NCI-H226 (cell line): ENCODE measurements around the gene SLC25A23.

Experiments
- DNase-seq: peaks from one replicate; pipeline ENCODE4 v3.0.0-alpha.2; 2015

The SLC25A23 gene

DNA sequence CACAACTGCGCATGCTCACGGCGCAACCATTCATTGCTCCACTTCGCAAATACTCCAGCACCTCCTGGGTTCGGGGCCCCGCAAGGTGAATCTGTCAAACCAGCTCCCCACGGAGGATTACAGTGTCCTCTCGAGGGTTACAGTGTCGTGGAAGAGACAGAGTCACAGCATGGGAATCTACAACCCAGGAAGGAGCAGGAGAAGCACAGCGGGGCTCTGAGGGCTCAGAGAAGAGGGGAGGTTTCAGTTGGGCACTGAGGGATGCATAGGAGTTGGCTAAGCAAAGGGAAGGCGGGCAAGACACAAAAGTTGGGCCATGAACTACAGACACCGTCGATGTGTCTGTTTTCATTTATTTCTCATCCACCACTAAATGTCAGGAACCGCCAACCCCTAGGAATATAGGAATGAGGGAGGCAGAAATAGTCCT is 65.6 kb downstream of the SLC25A23 start:
- no peak for DNase-seq

DNA sequence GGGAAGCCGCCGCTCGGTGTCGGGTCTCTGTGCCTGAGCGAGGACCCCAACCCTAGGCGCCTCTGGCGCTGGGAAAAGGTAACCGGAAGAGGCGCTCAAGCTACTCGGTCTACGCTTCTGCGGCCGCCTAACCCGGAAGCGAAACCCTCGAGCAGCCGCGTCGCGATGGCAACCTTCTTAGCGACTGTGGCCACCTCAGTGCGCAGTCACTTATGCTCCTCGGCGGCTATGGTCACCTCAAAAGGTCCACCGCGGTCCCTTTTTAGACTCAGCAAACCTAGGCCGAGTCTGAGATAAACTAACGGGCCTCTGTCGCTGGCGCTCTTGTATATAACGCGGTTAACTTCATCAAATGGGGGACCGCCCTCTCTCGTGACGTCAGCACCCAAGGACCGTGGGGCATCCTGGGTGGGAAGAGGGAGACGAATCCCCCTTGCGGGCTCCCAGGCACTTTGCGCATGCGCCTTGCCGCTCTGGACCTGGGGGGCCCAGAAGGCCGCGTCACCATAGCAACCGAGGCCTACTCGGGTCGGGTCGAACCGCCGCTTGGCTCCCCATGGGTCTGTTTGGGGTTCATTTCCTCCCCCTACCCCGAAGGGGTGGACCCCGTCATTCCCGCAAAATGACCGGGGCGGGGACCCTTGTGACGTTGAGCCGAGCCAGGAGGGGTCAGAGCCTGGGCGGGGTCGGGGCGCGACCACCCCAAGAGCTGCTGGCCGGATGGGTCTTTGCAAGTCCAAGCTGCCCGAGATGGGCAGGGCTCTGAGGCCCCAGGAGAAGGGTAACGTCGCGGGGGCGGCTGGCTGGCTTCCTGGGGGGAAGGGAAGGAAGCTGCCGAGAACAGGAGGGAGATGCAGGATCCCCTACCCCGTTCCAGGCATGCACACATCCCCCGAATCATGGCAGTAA is 66.3 kb downstream of the SLC25A23 start, which contains the start of gene GTF2F1:
GTF2F1 (minus strand) TSS at position 91 of the 909 bp plus-strand sequence. CDS start 169 bp downstream, outside the sequence.
- DNase-seq, result peak; percentile 90

DNA sequence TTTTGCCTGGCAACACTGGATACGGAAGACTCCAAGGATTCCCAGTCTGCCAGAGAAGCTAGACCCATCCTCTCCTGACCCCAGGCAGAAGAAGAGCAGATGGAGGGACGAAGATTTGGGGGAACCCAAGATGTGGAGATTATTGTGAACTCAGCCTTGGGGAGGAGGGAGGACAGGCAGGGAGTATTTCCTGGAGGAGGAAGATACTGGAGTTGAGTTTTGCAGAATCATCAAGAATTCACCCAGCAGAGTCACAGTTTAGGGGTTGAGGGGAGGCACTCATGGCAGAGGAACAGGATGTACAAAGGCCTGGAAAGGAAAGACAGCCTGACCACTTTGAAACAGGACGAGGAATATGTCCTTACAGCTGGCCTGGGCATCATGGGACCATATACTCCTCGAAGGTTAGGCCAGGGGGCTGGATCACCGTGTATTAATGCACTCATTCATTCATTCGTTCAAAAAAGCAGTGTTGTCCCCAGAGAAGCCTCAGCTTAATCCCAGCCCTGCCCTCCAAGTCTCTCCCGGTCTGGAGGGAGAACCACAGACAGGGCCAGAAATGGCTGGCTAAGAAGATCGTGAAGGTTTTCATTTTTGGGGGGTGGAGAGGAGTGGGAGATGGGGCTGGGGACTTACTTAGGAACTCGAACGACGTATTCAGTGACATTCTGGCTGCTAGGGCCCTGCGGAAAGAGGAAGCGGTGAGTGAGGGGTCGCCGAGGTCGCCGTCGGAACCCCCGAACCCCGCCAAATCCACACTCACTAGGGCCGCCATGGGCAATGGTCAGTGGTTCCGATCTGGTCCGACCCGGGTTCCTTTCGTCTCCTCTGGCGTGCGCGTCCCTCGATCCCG is 67.1 kb downstream of the SLC25A23 start:
- no peak for DNase-seq
